Right renal cortex interstitium (tissue), 3 donors: ENCODE measurements around the gene SSX2IP. TPM values are rescaled to one million over a fixed set of nuclear protein-coding genes. Genes with fewer than 3 reads are reported as not detected.
A peak's percentile ranks its signal among the peaks of the same experiment; 100 is the strongest.
"Not testable (repeated sequence)": the region's sequence is repeated elsewhere in the genome, so short reads cannot be mapped to it uniquely, and the experiment has no call there.

ENCODE experiments used
- DNase-seq, 3 donors: peaks; one replicate each; pipeline ENCODE4 v3.0.0-alpha.2; 2013; ENCODE audit warnings: low read depth in 3 of 3, low spot score in 2 of 3
- polyA plus RNA-seq, 3 donors: library from polyadenylated mRNA; unstranded; fragments of 120-200 nt; gene quantifications; one replicate each; pipeline ENCODE4 v1.2.1, GENCODE V29; 2013; ENCODE audit not compliant: insufficient read length in 3 of 3

SSX2IP gene
- polyA plus RNA-seq, 3 donors = 39.4 to 41.2 (median 40.4) TPM

DNA sequence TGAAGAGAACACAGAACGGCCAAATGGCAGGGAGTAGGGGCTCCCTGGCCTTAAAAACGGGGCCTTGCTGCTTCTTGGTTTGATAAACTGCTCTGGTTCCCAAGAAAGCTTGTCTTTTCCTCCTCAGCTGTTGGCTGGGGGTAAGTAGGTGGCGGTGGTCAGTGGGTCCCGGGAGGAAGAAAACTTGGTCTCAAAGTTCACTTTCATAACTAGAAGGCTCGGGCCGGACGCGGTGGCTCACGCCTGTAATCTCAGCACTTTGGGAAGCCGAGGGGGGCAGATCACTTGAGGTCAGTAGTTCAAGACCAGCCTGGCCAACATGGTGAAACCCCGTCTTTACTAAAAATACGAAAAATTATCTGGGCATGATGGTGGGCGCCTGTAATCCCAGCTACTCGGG is 68.7 kb downstream of the SSX2IP start:
- no peak for DNase-seq

DNA sequence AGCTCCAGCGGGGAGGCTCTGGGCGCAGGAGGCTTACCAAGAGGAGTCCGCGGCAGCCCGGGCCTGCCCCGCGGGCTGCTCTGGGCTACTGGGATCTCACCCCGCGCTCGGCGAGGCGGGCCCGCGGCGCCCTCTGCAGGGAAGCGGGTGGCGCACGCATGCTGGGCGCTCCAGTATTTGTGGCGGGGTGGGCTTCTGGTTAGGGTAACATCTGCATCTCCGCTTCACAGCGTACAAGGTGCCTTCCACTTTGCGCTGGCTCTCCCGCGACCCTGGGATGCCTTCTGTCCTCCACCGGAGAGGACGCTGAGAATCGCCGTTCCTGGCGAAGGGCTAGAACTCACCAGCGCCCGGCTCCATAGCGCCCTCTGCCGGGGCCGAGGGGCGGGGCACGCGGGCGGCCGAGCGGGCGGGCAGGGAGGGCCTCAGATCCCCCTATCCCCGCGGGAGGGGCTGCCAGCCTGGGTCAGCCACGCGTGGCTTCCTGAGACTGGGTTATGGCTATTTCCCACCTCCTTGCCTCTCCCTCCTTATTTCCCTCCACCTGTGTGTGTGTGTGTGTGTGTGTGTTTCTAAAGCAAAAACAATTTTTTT is 69.4 kb downstream of the SSX2IP start:
- DNase-seq = peak in 2 of 3 donors; percentile 72 to 76

DNA sequence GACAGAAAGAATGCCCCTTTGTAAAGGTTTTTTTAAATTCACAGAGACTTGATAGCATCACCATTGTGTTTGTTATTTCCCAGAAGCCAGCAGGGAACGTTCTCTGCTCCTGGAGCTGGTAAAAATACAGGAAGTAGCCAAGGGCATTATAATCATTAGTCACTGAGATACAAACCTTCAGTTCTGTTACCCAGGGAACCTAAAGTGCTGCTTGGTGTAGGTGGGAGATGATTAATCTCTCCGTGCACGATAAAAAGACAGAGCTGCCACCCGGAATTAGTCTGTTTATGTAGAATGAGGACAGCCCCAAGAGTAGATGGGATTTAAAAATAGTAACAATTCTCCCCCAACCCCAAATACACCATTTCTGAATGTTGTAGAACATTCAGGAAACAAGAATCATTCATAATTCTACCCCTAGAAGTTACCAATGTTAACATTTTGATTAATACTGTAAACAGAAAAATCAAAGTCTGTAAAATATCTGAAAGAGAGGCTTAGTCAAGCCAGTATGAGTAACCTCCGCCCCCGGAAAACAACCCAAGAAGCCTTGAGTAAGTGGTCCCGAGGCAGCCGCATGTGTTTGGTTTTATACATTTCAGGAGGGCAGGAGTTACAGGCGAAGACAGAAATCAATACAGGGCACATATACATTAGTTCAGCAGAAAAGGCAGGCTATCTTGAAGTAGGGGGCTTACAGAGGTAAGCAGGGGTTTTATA is 70.7 kb downstream of the SSX2IP start:
- no peak for DNase-seq

DNA sequence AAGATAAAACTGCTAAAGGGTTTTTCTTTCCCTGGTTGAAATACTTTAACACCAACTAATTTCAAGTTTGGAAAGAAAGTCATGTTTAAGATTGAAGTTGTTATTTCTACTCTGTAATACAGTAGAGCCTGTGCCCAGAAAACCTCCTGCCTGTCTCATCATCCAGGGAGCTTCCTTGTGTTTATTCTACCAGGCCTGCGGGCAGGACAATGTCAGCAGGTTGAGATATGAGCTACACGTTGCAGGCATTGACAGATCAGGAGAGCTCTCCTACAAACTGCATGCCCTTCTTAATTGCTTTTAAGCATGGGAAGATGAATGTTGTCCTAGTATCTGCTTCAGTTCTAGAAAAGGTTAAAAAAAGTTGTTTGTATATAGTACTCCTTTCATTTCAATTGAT is 72.9 kb downstream of the SSX2IP start:
- DNase-seq = no peak

- DNase-seq = no peak
Observed at GRCh38 chr1:84615790-84616189, 74.5 kb downstream of the SSX2IP start.

- no peak for DNase-seq
Observed at GRCh38 chr1:84613887-84614286, 76.4 kb downstream of the SSX2IP start.

DNA sequence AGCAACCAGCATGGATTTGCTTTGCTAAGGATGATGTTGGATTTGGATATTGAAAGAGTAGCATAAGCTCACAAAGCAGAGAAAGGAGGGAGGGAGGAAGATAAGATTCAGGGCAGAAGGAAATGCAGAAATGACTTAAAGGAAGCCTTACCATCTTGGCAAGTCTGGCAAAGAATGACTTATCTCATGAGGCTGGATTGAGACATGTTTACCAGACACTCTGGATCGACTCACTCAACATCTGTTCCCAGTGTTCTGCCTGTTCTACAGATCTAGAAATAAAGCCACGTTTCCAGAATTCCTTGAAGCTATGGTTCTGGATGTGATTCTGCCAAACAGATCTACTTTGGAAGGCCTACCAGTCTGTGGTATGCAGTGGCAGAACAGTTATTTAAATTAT is 77.2 kb downstream of the SSX2IP start:
- DNase-seq = no peak

DNA sequence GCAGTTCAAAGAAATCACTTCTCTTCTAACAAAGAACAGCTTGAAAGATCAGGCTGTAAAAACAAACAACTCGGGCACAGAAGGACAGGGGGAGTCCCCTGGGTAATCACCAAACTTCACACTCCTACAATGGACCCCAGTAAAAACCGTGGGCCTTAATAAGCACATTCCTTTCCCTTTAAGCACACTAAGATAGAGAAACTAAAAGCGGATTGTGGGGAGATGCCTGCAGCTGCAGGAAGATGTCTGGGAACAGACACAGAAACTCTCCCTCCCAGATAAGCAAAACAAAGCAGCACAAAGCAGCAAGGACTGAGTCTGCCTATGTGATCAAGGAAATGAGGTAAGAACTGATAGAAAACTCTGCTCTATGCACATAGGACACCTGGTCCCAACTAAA is 78.5 kb downstream of the SSX2IP start:
- DNase-seq = no peak

- no peak for DNase-seq
Observed at GRCh38 chr1:84611091-84611490, 79.2 kb downstream of the SSX2IP start.

DNA sequence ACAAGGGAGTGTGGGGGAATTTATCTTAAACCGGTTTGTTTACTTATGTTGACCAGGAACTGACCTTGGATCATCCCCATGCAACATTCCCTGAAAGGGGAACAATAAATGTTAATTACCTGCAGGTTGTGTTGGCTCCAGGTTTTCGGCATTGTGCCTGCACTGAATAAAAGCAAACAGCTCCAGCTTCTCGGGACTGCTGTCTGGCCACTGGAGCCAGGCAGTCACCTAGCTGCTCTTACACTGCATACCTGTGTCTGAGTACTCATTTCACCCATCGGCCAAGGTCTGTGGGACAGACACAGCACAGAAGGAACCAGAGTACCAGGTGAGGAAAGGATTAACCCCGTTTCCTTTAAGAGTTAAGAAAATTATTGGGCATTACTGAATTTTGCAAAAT is 83.3 kb downstream of the SSX2IP start:
- no peak for DNase-seq

- no peak for DNase-seq
Observed at GRCh38 chr1:84605157-84605556, 85.1 kb downstream of the SSX2IP start.

- DNase-seq = no peak
Observed at GRCh38 chr1:84603941-84604830, 86.1 kb downstream of the SSX2IP start.

GRCh38 chr1:84603223-84603622 is 87.0 kb downstream of the SSX2IP start:
- DNase-seq = no peak

DNA sequence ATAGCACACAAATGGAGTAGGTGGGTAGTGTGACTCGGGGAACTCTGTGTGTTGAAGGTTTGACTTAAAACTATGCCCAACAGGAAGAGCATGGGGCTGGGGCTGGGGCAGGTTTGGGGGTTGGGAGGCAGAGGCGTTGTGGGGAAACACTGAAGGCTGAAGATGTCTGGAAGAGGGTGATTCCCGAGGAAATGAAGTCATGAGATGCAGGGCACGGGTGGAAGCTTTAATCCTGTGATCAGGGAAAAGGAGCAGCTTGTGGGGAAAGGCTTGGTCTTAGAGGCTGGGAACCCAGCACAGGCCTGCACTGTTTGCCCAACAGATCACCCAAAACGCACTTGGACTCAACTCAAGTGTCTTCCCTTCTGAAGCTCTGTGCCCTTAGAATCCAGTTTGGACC is 89.5 kb downstream of the SSX2IP start:
- DNase-seq = no peak

DNA sequence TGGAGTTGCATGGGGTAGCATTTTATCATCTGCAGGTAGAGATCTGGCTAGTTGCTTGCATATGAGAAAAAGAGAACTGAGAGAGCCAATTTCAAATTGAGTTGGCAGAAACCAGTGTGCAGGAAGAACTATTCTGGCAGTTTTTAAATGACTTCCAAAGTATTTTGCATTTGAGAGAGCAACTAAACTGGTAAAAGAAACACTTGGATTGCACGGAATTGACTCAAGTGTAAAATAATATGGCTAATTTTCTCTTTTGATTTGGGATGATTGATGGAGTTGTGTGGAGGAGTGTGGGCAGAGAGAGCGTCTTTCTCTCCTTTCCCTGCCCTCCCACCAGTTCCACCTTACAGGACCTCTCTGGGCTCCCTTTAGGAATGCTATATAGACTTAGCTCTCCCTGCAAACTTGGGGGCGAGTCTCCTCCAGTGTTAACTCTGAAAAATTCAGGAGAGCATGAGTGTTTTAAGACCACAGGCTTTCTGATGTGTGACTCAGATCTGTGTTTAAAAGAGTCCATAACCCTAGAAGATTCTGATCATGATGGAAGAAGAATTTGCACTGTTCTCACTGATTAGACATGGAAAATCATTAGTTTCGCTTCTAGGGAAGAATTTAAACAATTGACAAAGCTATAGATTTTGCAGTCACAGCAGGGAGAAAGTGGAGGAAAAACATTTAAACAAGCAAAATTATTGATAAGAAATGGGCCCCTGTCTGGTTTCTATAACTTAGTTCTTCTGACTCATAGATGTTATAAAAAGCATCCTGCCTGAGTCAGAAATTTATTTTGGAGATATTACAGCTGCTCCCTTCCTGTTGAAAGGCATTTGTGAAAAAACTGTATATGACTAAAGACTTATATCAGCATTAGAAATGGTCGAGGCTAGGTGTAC is 91.2 kb downstream of the SSX2IP start:
- no peak for DNase-seq

GRCh38 chr1:84598418-84598817 is 91.8 kb downstream of the SSX2IP start:
- DNase-seq = no peak

DNA sequence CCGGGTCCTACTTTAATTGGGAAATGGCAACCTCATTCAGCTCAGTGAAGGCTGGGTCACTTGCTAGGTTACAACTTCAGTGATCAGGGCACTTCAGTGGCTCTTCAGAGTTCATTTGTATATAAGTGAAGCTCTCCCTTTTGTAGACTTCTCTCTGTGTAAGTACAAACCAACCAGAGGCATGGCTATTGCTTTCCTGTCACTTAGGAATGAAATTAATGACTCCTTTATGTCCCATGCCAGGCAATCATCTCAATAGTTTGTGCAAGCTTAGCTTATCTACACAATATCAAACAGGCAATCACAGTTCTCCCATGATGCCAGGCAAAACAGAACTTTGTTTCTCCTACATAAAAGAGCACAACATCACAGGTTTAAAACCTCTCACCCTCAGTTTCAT is 93.2 kb downstream of the SSX2IP start:
- no peak for DNase-seq

DNA sequence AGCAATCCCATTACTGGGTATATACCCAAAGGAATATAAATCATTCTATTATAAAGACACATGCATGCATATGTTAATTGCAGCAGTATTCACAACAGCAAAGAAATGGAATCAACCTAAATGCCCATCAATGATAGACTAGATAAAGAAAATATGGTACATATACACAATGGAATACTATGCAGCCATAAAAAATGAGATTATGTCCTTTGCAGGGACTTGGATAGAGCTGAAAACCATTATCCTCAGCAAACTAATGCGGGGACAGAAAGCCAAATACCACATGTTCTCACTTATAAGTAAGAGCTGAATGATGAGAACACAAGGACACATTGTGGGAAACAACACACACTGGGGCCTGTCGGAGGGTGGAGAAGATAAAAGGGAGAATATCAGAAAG is 95.3 kb downstream of the SSX2IP start:
- DNase-seq = not testable (repeated sequence)
